B cell (primary cell): ENCODE results near the gene METTL8.

Experiments
- CTCF ChIP-seq: fragments of 200-600 bp; IDR thresholded peaks from one replicate; pipeline ENCODE4 v1.8.0; 2022; ENCODE audit warnings: antibody characterized with exemption, mild to moderate bottlenecking
- EZH2 ChIP-seq: IDR thresholded peaks from 2 replicates; pipeline ENCODE4 v1.6.1; 2012; ENCODE audit warnings: borderline replicate concordance, low read depth, mild to moderate bottlenecking, moderate library complexity, low read length; ENCODE audit not compliant: insufficient read depth, poor library complexity, severe bottlenecking

- TF ChIP-seq CTCF: no peak
- TF ChIP-seq EZH2: no peak
Observed at GRCh38 chr2:171334171-171334570, 99.6 kb downstream of the METTL8 start.
